Thoracic aorta (tissue), 2 donors: ENCODE data around the gene CIP2A. TPM values are rescaled to one million over a fixed set of nuclear protein-coding genes. Genes with fewer than 3 reads are reported as not detected.

Source experiments
- ATAC-seq: fragments of 150-250 bp; one replicate; pipeline ENCODE4 v1.8.0; 2017; ENCODE audit warnings: low read depth; ENCODE audit not compliant: insufficient number of reproducible peaks, low FRiP score
- DNase-seq: peaks from one replicate; pipeline ENCODE4 v3.0.0-alpha.2; 2020; ENCODE audit warnings: low spot score
- H3K27ac ChIP-seq, 2 donors: fragments of 200-600 bp; sonication (generic); 1 replicate in 1 of 2; 2 replicates in 1 of 2; pipeline ENCODE4 v1.5.1; 2016; ENCODE audit warnings: mild to moderate bottlenecking in 2 of 2, moderate library complexity in 2 of 2
- H3K27me3 ChIP-seq: fragments of 200-600 bp; sonication (generic); replicated peaks from 2 replicates; pipeline ENCODE4 v1.6.0; 2016; ENCODE audit warnings: mild to moderate bottlenecking; ENCODE audit not compliant: insufficient read depth
- H3K36me3 ChIP-seq: fragments of 200-600 bp; sonication (generic); one replicate; pipeline ENCODE4 v1.5.1; 2016
- H3K4me1 ChIP-seq, 2 donors: fragments of 200-600 bp; sonication (generic); 1 replicate in 1 of 2; 2 replicates in 1 of 2; pipeline versions ENCODE4 v1.5.1 to v1.6.0; 2016; ENCODE audit warnings: low read depth in 2 of 2, mild to moderate bottlenecking in 1 of 2; ENCODE audit not compliant: control insufficient read depth in 1 of 2
- H3K4me3 ChIP-seq: fragments of 200-600 bp; sonication (generic); 2 replicates; pipeline ENCODE4 v1.5.1; 2016; ENCODE audit warnings: mild to moderate bottlenecking
- H3K9me3 ChIP-seq: fragments of 200-600 bp; sonication (generic); 2 replicates; pipeline ENCODE4 v1.5.1; 2016
- CTCF ChIP-seq: fragments of 200-600 bp; sonication (generic); IDR thresholded peaks from one replicate; pipeline ENCODE4 v1.5.1; 2019; ENCODE audit warnings: antibody characterized with exemption
- total RNA-seq, 2 donors: library from RNA; depleted of rRNA; stranded (reverse); fragments of >200 nt; gene quantifications; one replicate each; pipeline versions ENCODE4 v1.1.0 to v1.2.3, GENCODE V29; 2016

CIP2A gene
- total RNA-seq, 2 donors from 2014 or later = 1.6 to 5.9 TPM

DNA sequence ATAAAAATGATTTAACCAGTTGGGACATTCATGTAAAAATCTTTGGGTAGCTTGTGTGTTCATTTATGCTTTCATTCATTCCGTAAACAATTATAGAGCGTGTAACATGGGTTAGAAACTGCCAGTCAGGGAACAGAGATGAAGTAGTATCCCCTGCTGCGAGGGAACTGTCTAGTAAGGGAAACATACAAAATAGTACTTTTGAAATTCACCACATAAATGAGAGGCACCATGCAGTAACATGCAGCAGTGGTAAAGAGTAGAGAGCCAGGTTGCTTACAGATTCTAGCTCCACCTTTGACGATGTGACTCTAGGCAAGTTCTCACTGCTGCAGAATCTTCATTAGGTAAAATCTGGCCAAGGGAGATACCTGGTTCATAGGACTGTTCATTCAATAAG lies 1.2 kb upstream of the CIP2A start:
- Histone ChIP-seq H3K27me3 (no peaks in the 10 kb centered on the region), H3K9me3 (no peaks in the 10 kb centered on the region), H3K36me3 (no peaks in the 10 kb centered on the region), H3K4me3 (peak overlapping the region; percentile 89), H3K27ac (no peak overlapping the region), H3K4me1 (peaks cover 10 to 16% of the 10 kb centered on the region in 2 donors)
- DNase-seq (no peak), ATAC-seq (no peak)
- no peak for TF ChIP-seq CTCF

GRCh38 chr3:108589998-108590323 lies 723 bp upstream of the CIP2A start:
- H3K27ac ChIP-seq = peak overlapping the region; percentile 90 to 94
- ATAC-seq = no peak
- H3K4me3 ChIP-seq = peak overlapping the region; percentile 89
- TF ChIP-seq CTCF = peak; percentile 3
- H3K9me3 ChIP-seq = no peaks in the 10 kb centered on the region
- H3K4me1 ChIP-seq = peaks cover 10 to 16% of the 10 kb centered on the region in 2 donors
- no peaks in the 10 kb centered on the region for H3K27me3 ChIP-seq
- DNase-seq = no peak
- no peaks in the 10 kb centered on the region for H3K36me3 ChIP-seq

DNA sequence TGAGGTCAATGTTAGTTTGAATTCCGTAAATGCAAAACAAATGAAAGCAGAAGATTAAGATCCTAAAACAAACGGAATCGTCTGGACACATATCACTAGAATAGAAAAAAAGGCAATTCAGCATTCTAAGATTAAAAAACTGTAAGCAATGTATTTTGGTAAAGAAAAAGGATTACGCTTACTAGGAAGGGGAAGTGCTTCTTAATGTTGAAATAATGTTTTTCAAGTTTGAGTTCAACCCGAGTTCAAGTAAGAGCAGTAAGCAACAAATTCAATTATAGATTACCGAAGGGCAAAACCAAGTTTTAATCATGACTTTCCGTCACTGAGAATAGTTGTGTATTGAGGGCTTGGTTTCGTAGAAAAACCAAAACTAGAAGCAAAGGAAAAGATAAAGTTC lies 637 bp downstream of the CIP2A start:
- H3K36me3 ChIP-seq = no peaks in the 10 kb centered on the region
- DNase-seq (no peak), ATAC-seq (no peak)
- H3K27me3 ChIP-seq = no peaks in the 10 kb centered on the region
- H3K27ac ChIP-seq = no peak overlapping the region
- H3K4me3 ChIP-seq = peak overlapping the region; percentile 89
- no peaks in the 10 kb centered on the region for H3K9me3 ChIP-seq
- peaks cover 10 to 16% of the 10 kb centered on the region in 2 donors for H3K4me1 ChIP-seq
- no peak for TF ChIP-seq CTCF

- H3K4me3 ChIP-seq = no peak overlapping the region
- DNase-seq = no peak
- no peak for ATAC-seq
- H3K36me3 ChIP-seq = peaks cover 2% of the 10 kb centered on the region
- H3K4me1 ChIP-seq = no peaks in the 10 kb centered on the region
- no peak overlapping the region for H3K27ac ChIP-seq
- no peaks in the 10 kb centered on the region for H3K9me3 ChIP-seq
- no peak for TF ChIP-seq CTCF
- H3K27me3 ChIP-seq = no peaks in the 10 kb centered on the region
Observed at GRCh38 chr3:108578064-108578463, 11.2 kb downstream of the CIP2A start.

DNA sequence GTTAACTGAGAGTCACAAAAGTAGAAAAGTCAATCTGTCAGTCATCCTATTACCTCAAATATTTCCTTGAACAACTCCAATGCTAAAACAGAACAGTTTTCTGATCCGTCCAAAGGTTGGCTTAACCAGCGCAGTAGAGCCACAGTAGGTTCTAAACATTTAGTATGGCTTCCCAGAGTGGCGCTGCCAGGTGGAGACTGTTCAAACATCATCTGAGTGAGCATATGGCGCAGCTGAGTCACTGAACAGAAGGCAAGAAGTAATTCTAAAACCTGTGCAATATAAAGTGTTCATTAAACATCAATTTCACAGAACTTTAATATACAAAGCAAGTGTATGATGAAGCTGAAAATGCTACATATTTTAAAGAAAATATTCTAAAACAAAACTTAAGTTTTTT lies 19.9 kb downstream of the CIP2A start:
- Histone ChIP-seq H3K27me3 (no peaks in the 10 kb centered on the region), H3K27ac (no peak overlapping the region), H3K36me3 (peaks cover under 1% of the 10 kb centered on the region), H3K4me1 (peaks cover 0 to 5% of the 10 kb centered on the region in 2 donors), H3K9me3 (no peaks in the 10 kb centered on the region), H3K4me3 (no peak overlapping the region)
- TF ChIP-seq CTCF = no peak
- no peak for ATAC-seq
- no peak for DNase-seq
